Activated T-cell treated with anti-CD3 and anti-CD28 coated beads, Interleukin-2, amount 50 U/mL, for 4 hours (primary cell): ENCODE measurements around the gene CCDC102A. TPM values are rescaled to one million over a fixed set of nuclear protein-coding genes. Genes with fewer than 3 reads are reported as not detected.

Source experiments
- ATAC-seq, 2 donors: fragments of 200-7000 bp; cut with Tn5 transposase; one replicate each; pipeline ENCODE4 v1.10.0; 2021
- DNase-seq: peaks from one replicate; pipeline ENCODE4 v3.0.0-alpha.2; 2020
- H3K27me3 Mint-ChIP-seq: one replicate; pipeline ENCODE4 v1.8.0; 2021; ENCODE audit warnings: low read depth, mixed read lengths
- H3K36me3 Mint-ChIP-seq: one replicate; pipeline ENCODE4 v1.8.0; 2022; ENCODE audit warnings: mixed read lengths; ENCODE audit not compliant: insufficient read depth
- H3K4me1 Mint-ChIP-seq: one replicate; pipeline ENCODE4 v1.8.0; 2021; ENCODE audit warnings: low read depth, mixed read lengths
- H3K4me3 Mint-ChIP-seq: one replicate; pipeline ENCODE4 v1.8.0; 2021; ENCODE audit warnings: mild to moderate bottlenecking, moderate library complexity, mixed read lengths
- H3K9me3 Mint-ChIP-seq: one replicate; pipeline ENCODE4 v1.8.0; 2021; ENCODE audit warnings: mixed read lengths
- total RNA-seq, 3 donors: library from RNA; stranded (reverse); gene quantifications; one replicate each; pipeline ENCODE4 v1.2.1, GENCODE V29; 2021

The CCDC102A gene
- total RNA-seq, 3 donors from 2014 or later: 4.6 to 8.9 (median 6.9) TPM

DNA sequence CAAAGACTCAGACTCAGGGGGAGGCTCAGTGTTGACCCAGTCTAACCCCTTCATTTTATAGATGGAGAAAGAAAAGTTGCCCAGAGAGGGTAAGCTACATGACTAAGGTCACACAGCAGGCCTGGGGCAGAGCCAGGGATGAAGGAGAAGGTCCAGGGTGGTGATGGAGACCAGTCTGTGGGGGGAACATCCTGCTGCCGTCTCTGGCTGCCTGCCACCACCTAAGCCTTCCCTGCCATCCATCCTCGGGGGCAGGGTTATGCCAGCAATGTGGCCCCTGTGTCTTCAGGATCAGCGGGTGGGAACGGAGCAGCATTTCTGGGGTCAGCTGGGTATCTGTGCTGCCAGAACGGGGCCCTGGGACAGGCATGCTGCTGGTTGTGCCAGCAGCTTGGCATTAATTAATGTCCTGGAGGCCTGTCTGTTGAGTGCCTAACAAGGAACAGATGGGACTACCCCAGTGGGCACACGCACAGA lies 55.6 kb downstream of the CCDC102A start:
- H3K4me1 Mint-ChIP-seq: peaks cover 21% of the 10 kb centered on the region
- H3K4me3 Mint-ChIP-seq: no peak overlapping the region
- ATAC-seq: no peak
- no peak for DNase-seq
- H3K36me3 Mint-ChIP-seq: no peaks in the 10 kb centered on the region
- H3K27me3 Mint-ChIP-seq: no peaks in the 10 kb centered on the region
- H3K9me3 Mint-ChIP-seq: no peaks in the 10 kb centered on the region

- DNase-seq (no peak), ATAC-seq (no peak)
- Mint-ChIP-seq H3K36me3 (no peaks in the 10 kb centered on the region), H3K4me3 (no peak overlapping the region), H3K27me3 (no peaks in the 10 kb centered on the region), H3K9me3 (no peaks in the 10 kb centered on the region), H3K4me1 (peaks cover 16% of the 10 kb centered on the region)
Observed at GRCh38 chr16:57479976-57480753, 56.2 kb downstream of the CCDC102A start.

DNA sequence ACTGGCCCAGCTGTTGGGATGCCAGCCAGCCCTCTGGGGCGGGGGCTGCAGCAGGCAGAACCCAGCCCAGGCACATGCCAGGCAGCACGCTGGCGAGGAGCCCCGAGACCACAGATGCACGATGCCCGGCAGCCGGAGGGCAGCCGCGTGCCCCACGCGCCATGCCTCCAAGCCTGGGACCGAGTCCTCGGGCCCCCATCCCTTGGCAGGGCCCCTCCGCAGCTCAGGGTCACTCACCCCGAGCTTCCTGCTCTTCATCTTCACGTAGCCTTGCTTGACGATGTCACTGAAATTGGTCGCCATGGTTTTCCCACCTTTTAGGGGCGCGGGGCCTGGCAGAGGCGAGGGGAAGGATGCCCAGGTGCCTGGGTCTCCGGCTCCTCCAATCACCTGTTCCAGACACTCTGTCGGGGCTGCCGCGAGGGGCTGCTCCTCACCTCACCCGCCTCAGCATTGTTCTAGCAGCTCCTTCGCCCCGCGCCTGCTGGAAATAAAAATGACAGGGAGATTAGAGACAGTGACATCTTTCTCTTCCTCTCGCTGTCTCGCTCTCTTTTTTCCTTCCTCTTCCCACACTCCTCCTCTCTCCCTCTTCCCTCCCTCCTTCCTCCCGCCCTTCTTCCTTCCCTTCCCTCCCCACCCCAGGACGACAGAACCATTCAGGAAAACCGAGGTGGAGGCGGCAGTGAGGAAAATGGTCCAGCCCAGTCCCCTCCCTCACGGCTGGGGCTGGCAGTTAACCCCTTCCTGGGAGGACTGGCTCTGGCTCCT lies 57.0 kb downstream of the CCDC102A start:
- ATAC-seq (no peak), DNase-seq (no peak)
- Mint-ChIP-seq H3K9me3 (no peaks in the 10 kb centered on the region), H3K4me1 (peaks cover 13% of the 10 kb centered on the region), H3K4me3 (no peak overlapping the region), H3K27me3 (no peaks in the 10 kb centered on the region), H3K36me3 (no peaks in the 10 kb centered on the region)

DNA sequence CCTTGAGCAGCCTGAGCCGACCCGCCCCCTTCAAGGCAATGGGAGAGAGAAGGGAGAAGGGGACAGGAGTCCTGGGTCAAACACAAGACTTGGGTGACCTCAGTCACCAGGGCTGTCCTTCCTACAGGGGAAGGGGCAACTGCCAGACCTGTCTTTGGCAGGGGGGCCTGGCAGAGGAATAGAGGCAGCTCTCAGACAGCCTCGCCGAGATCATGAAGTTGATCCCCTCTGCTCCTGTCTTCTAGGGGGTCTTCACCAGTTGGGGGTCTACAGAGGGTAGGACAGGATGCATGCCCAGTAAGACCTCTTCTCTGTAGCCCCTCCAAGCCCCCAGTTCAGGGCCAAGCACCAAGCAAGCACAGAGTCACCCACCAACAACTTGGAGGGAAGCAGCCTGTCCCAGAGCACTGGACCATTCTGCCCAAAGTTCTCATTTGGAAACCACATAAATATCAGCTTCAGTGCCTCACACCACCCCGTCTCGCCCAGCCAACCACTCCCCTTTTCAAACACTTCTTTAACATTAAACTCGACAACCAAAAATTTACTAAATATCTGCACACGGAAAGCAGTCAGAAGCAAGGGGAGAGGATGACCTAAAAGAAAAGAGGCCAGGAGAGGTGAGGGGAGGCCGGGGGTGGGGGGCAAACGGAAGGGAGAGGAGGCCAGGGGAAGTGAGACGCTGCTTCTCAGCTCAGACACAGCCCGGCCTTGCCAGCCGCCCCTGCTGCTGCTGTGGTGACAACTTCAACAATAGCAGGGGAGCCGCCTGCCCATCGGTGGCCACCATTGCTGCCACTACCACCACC lies 57.8 kb downstream of the CCDC102A start:
- no peaks in the 10 kb centered on the region for H3K27me3 Mint-ChIP-seq
- no peaks in the 10 kb centered on the region for H3K9me3 Mint-ChIP-seq

DNA sequence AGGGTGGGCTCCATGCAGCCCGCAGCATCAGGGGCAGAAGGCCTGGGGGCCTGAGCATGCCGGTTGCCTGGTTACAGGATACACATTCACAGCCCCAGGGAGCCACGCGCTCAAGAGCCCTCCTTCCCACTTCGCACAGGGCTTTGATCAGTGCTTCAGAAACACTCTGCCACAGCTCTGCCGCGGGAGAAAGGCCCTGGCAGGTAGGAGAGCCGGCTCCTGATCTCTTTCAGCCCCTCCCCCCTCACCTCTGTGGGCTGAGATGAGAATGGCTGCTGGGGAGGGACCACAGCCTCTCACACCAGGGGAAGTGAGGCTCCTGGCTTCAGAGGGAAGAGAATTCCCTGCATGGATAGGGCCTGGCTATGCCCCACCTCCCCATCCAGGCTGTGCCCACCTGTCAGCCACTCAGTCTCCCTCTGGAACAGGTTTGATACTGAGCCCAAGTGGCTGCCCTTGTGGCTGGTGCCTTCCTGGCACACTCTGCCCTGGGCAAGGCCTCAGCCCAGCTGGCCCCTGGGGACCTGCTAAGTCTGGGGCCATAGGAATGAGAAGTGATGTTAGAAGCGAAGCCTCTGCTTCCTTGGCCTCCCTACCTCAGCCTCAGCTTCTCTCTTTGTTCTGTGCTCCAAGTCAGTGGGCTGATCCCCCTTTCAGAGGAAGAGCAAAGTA lies 58.7 kb downstream of the CCDC102A start:
- no peaks in the 10 kb centered on the region for H3K27me3 Mint-ChIP-seq
- H3K36me3 Mint-ChIP-seq: no peaks in the 10 kb centered on the region
- H3K4me1 Mint-ChIP-seq: peaks cover 13% of the 10 kb centered on the region
- no peak for ATAC-seq
- H3K9me3 Mint-ChIP-seq: no peaks in the 10 kb centered on the region
- no peak overlapping the region for H3K4me3 Mint-ChIP-seq
- no peak for DNase-seq

More for the DNA sequence above, 57.8 kb downstream of the CCDC102A start:
- no peak for DNase-seq
- Mint-ChIP-seq H3K4me3 (no peak overlapping the region), H3K4me1 (peaks cover 13% of the 10 kb centered on the region), H3K36me3 (no peaks in the 10 kb centered on the region)
- no peak for ATAC-seq

- DNase-seq: no peak
- ATAC-seq: no peak
- H3K27me3 Mint-ChIP-seq: no peaks in the 10 kb centered on the region
- H3K4me1 Mint-ChIP-seq: peaks cover 13% of the 10 kb centered on the region
- no peak overlapping the region for H3K4me3 Mint-ChIP-seq
- no peaks in the 10 kb centered on the region for H3K9me3 Mint-ChIP-seq
- peaks cover 4% of the 10 kb centered on the region for H3K36me3 Mint-ChIP-seq
Observed at GRCh38 chr16:57476546-57477410, 59.6 kb downstream of the CCDC102A start.

GRCh38 chr16:57475711-57476339 lies 60.5 kb downstream of the CCDC102A start:
- Mint-ChIP-seq H3K4me1 (peaks cover 13% of the 10 kb centered on the region), H3K36me3 (peaks cover 4% of the 10 kb centered on the region)
- ATAC-seq: peak; percentile 98

DNA sequence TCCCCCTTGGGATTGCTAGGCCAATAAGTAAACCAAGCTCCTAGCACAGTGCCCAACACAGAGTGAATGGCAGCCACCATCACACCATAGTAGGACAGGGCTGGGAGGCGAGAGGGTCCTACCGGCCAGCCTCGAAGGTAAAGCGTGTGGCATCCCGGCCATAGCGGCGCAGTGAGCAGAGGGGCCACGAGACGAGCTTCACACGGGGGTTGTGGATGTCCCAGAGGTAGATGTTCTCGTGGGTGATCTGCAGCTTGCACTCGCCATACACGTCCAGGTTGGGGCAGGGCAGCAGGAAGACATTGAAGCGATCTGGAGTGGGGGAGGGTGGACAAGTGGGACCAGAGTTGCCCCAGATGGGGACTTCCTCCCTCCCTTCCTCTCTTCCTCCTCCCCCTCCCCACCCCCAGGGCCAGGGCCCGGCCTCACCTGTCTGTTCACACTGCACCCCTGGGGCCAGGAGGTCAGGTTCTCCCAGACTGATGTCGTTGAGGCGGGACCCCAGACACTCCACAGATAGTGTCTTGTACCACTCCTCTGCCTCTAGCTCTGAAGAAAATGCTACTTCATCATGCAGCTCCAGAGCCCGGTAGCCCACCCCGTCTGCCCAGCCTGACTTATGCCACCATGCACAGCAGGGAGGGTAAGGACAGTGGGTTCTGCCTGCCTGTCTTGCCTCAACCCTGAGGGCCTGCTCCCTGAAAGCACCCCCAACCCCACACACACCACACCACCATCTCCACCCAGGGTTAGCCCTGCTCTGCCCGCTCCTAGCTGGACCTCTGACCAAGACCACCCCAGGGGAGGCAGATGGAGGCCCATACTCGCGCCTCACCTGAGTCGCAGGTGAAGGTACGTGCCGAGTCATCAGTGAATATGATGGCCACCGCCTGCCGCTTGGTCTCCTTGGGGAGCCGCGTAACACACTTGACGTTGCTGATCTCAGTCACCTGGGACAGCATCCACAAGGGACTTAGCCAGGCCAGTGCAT lies 61.4 kb downstream of the CCDC102A start:
- ATAC-seq: no peak

More at GRCh38 chr16:57475711-57476339, 60.5 kb downstream of the CCDC102A start:
- Mint-ChIP-seq H3K9me3 (no peaks in the 10 kb centered on the region), H3K27me3 (no peaks in the 10 kb centered on the region), H3K4me3 (no peak overlapping the region)
- DNase-seq: peak; percentile 66

DNA sequence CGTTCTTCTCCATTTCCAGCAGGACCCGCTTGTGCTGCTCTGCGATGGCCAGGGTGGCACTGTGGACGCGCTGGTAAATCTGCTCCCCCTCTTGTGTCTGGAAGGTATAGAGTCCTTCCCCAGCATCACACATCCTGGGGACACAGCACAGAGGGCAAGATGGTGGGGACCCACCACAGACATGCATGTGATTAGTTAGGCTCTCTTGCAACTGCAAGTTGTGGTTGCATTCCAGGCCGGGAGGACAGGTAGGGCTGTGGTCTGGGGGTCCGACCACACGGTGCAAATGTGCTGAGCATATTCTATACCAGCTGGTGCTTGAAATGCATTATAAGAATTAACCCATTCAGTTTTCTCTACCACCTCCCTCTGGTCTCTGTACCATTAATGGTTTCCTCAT lies 62.5 kb downstream of the CCDC102A start:
- no peak for ATAC-seq
- no peaks in the 10 kb centered on the region for H3K27me3 Mint-ChIP-seq
- H3K4me1 Mint-ChIP-seq: peaks cover 10% of the 10 kb centered on the region
- H3K9me3 Mint-ChIP-seq: no peaks in the 10 kb centered on the region
- no peak overlapping the region for H3K4me3 Mint-ChIP-seq
- no peak for DNase-seq
- peaks cover 16% of the 10 kb centered on the region for H3K36me3 Mint-ChIP-seq

More for the DNA sequence above, 61.4 kb downstream of the CCDC102A start:
- H3K4me1 Mint-ChIP-seq: peaks cover 13% of the 10 kb centered on the region
- DNase-seq: no peak
- no peaks in the 10 kb centered on the region for H3K27me3 Mint-ChIP-seq
- no peaks in the 10 kb centered on the region for H3K9me3 Mint-ChIP-seq
- H3K36me3 Mint-ChIP-seq: peaks cover 6% of the 10 kb centered on the region
- no peak overlapping the region for H3K4me3 Mint-ChIP-seq

GRCh38 chr16:57473176-57473840 lies 63.1 kb downstream of the CCDC102A start:
- Mint-ChIP-seq H3K9me3 (no peaks in the 10 kb centered on the region), H3K4me1 (peaks cover 10% of the 10 kb centered on the region), H3K27me3 (no peaks in the 10 kb centered on the region), H3K36me3 (peaks cover 21% of the 10 kb centered on the region), H3K4me3 (no peak overlapping the region)
- ATAC-seq: no peak
- no peak for DNase-seq

- Mint-ChIP-seq H3K27me3 (no peaks in the 10 kb centered on the region), H3K4me3 (no peak overlapping the region), H3K9me3 (no peaks in the 10 kb centered on the region), H3K36me3 (peaks cover 25% of the 10 kb centered on the region), H3K4me1 (peaks cover 10% of the 10 kb centered on the region)
- DNase-seq (no peak), ATAC-seq (no peak)
Observed at GRCh38 chr16:57472665-57473060, 63.7 kb downstream of the CCDC102A start.
